AG09319 (cell line): ENCODE data around the gene POMT1.

ENCODE experiments used
- DNase-seq: peaks from one replicate; pipeline ENCODE4 v3.0.0-alpha.2; 2010; ENCODE audit warnings: low read depth; ENCODE audit errors: extremely low read depth
- TF ChIP-seq, protein P1 (sequence below): IDR thresholded peaks from 2 replicates; pipeline ENCODE4 v1.5.1; 2011; ENCODE audit warnings: low read depth, mild to moderate bottlenecking, inconsistent platforms, low read length, moderate library complexity

Gene POMT1

DNA sequence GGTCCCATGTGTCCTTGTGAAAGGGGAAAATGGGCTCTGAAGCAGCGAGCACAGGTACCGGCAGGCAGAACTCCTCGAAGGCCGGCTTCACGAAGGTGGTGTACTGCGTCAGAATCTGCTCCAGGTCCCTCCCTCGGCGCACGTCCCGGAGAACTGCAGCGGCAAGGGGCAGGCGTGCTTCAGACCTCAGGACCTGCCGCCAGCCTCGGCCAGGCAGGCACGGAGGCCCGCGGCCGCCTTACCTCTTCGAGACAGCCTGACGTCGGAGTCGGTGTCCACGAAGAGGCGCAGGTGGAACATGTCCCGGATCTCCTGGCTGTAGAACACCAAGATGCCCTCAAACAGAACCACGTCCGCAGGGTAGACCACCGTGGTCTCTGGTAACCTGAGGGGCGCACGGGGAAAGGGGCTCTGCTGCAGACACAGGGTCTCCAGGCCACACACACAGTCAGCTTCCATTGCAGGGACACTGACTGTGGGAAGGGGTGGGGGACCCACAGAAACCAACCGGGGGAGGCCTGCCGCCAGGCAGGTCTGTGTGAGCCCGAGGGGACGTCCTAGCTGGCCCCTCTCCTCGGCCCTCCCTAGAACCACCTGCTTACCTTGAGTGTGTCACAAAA lies 26.3 kb downstream of the POMT1 start:
- TF ChIP-seq, protein P1, sequence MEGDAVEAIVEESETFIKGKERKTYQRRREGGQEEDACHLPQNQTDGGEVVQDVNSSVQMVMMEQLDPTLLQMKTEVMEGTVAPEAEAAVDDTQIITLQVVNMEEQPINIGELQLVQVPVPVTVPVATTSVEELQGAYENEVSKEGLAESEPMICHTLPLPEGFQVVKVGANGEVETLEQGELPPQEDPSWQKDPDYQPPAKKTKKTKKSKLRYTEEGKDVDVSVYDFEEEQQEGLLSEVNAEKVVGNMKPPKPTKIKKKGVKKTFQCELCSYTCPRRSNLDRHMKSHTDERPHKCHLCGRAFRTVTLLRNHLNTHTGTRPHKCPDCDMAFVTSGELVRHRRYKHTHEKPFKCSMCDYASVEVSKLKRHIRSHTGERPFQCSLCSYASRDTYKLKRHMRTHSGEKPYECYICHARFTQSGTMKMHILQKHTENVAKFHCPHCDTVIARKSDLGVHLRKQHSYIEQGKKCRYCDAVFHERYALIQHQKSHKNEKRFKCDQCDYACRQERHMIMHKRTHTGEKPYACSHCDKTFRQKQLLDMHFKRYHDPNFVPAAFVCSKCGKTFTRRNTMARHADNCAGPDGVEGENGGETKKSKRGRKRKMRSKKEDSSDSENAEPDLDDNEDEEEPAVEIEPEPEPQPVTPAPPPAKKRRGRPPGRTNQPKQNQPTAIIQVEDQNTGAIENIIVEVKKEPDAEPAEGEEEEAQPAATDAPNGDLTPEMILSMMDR = no peak
- no peak for DNase-seq

DNA sequence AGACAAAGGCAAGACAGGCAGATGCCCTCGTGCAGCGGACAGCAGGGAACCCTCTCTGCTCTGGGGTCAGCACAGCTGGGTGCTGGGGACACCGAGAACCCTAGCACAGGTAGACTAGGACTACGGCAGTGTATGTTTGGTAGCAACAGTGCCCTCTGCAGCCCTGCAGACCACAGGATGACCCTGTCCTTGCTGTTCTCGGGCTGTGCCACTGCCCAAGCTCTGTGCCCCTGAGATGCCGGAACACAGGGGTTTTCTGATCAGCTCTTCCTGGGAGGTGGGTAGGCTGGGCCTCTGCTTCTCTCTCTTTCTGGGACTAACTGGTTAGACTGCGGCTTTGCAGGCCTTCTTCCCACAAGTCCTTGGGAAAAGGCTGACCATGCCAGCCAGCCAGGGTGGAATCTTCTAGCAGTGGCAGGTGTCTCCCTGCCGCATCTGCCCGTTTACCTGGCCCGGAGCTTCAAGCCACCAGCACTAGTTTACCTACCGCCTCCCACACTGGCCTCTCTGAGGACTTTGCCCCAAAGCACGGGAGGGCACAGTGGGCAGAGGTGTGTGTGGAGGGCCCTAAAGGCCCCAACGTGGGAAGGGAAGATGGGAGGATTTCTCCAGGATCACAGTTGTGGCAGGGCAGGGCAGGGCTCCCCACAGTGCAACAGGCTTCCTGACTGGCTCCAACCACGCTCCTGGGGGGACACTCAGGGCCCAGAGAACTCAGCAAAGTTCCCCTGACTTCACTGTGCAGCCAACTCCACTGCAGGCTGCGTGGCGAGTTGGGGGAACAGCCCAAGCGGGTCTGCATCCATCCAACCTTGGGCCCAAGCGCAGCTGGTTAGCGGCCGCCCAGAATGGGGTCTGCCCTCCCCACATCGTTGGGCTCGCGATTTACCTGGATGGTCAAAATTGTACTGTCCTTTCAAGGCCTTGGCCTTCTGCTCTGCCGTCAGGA lies 27.2 kb downstream of the POMT1 start:
- TF ChIP-seq, protein P1 = no peak
- DNase-seq = no peak

DNA sequence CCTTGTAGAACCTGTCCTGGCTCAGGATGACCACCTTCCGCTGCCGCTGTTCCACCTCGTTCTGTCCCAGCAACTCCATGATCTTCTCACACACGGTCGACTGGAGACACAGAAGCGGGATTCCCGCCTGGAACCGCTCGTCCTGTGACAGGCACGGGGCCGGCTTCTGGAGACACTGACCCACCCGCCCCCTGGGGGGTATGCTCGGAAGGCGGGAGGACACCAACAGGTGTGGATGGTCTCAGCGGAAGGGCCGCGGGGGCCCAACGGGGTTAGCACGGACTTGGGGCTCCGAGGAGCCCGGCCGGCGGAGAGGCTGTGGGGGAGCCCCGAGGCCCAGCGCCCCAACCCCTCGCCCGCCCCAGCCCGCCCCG lies 27.8 kb downstream of the POMT1 start:
- TF ChIP-seq, protein P1 = peak; percentile 10
- no peak for DNase-seq

DNA sequence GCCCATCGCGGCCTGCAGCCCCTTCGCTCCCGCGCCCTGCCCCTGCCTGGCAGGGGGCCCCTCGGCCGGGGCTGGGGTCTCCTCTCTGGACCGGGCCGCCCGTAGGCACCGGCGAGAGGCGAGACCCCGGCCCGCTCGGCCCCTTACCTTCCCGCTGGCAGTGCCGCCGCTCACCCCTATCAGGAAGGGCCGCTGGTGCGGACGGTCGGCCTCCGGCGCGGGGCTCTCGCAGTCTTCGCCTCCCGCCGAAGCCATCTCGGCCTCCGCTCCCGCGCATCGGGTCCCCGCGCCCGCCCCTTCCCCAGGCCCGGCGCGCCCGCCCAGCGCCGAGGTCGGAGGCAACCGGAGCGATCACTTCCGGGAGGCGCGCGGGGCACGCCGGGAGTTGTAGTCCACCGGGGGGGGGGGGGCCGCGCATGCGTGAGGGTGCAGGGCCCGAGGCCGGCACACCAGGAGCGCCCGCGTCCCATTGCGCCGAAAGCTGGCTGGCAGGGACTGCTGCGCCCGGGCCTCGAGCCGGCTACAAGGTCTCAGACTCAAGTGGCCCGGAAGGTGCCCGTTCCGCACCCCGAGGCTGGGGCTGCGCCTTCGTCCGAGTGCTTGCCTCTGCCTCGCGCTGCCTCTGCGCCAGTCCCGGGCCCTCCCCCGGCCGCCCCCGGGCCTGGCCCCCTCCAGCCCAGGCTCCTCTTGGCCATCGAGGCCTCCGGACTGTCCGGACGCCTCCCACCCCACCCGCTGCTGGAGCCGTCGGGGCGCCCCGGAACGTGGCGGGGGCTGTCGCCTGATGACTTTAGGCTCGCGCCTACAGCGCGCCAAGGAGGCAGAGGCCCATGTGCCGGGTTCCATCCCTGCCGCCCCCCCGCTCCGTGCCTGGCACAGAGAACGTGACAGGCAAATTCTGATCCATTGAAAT lies 28.5 kb downstream of the POMT1 start, which contains the start of gene UCK1:
TSS of gene UCK1 (minus strand) at position 344 of the 913 bp plus-strand sequence. CDS start at position 255, 89 bp downstream.
- DNase-seq = peak; percentile 47
- TF ChIP-seq, protein P1 = no peak

DNA sequence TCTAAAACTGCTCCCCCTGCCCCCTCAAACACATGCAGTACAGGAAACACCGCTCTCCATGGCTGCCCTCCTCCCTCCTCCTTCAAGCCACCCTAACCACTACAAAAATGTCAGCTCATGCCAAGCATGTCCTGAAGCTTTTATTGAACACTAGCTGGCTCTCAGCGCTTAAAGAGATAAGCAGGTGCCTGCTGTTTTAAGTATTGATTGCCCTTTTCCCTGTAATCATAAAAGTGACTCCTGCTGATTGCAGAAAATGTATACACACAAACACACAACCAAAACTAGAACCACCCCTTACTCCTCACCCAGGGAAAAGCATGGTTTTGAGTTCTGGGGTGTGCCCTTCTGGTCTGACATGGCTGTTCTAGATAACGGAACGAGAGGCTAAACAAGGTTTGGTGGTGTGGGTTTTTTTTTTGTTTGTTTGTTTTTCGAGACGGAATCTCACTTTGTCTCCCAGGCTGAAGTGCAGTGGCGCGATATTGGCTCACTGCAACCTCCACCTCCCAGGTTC lies 32.1 kb downstream of the POMT1 start:
- DNase-seq = no peak
- TF ChIP-seq, protein P1 = no peak

DNA sequence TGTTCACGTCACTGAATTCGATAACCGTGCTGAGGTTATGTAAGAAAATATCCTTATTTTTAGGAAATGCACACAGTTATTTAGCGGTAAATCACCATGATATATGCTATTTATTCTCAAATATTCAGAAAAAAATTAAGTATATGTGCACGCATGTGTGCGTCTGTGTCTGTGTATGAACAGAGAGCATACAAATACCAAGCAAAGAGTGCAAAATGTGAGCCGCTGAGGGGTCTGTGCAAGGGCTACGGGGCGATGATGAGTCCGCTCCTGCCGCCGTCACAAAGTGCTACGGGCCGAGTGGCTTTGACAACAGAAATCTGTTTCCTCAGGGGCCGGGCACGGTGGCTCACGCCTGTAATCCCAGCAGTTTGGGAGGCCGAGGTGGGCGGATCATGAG lies 35.2 kb downstream of the POMT1 start:
- DNase-seq = no peak
- TF ChIP-seq, protein P1 = no peak
